HEK293 (cell line): ENCODE data around the gene CLASP1.

ENCODE experiments used
- CTCF ChIA-PET: fragments of 350-600 bp; formaldehyde crosslinking; extraction: SDS; loops from one replicate; lab custom pipeline; 2021; ENCODE audit warnings: antibody characterized with exemption; lab: Yijun Ruan, JAX
- POLR2A ChIA-PET: fragments of 300-600 bp; formaldehyde crosslinking; extraction: SDS; loops from one replicate; lab custom pipeline; 2020; ENCODE audit warnings: antibody characterized with exemption, inconsistent platforms; lab: Yijun Ruan, JAX
- H3K27ac ChIP-seq: fragments of 200-500 bp; sonication (Bioruptor generic); 2 replicates; pipeline ENCODE4 v1.5.1; 2014; ENCODE audit warnings: low read depth, low read length, control low read depth, inconsistent platforms; ENCODE audit errors: extremely low read depth
- H3K36me3 ChIP-seq, 2 experiments: fragments of 200-500 bp in 1 of 2; sonication (Bioruptor generic) in 1 of 2; 1 replicate in 1 of 2; 2 replicates in 1 of 2; pipeline ENCODE4 v1.5.1; 2014 to 2017; ENCODE audit warnings: inconsistent platforms in 2 of 2, low read length in 2 of 2; ENCODE audit not compliant: control insufficient read depth in 2 of 2, insufficient read depth in 1 of 2
- H3K4me1 ChIP-seq: fragments of 200-500 bp; sonication (Bioruptor generic); 2 replicates; pipeline ENCODE4 v1.5.1; 2014; ENCODE audit warnings: mild to moderate bottlenecking, low read length, inconsistent platforms; ENCODE audit not compliant: control insufficient read depth, insufficient read depth
- H3K4me3 ChIP-seq: 2 replicates; pipeline ENCODE4 v1.5.1; 2011; ENCODE audit warnings: low read depth, mild to moderate bottlenecking, control low read depth, low read length, moderate library complexity
- H3K9me3 ChIP-seq: fragments of 200-500 bp; sonication (Bioruptor generic); 2 replicates; pipeline ENCODE4 v1.5.1; 2014; ENCODE audit warnings: low read depth, low read length, inconsistent platforms; ENCODE audit not compliant: control insufficient read depth, insufficient read depth
- AEBP2 ChIP-seq: fragments of 450-650 bp; formaldehyde crosslinking; IDR thresholded peaks from 2 replicates; pipeline ENCODE4 v1.5.1; 2016; ENCODE audit warnings: missing biosample characterization, missing genetic modification characterization, borderline replicate concordance
- BCL11B ChIP-seq: fragments of 450-650 bp; formaldehyde crosslinking; IDR thresholded peaks from 2 replicates; pipeline ENCODE4 v1.5.1; 2016; ENCODE audit warnings: low read depth, missing biosample characterization, missing genetic modification characterization
- GLI2 ChIP-seq: fragments of 450-650 bp; formaldehyde crosslinking; IDR thresholded peaks from 2 replicates; pipeline ENCODE4; 2017; ENCODE audit warnings: missing biosample characterization, missing genetic modification characterization, low read depth, borderline replicate concordance
- MEIS1 ChIP-seq: sonication (generic); formaldehyde crosslinking; IDR thresholded peaks from 2 replicates; pipeline ENCODE4 v1.8.1; 2022; ENCODE audit warnings: missing genetic modification reagents, mild to moderate bottlenecking, borderline replicate concordance
- PATZ1 ChIP-seq: fragments of 450-650 bp; formaldehyde crosslinking; IDR thresholded peaks from 2 replicates; pipeline ENCODE4 v1.5.1; 2016; ENCODE audit warnings: missing biosample characterization, missing genetic modification characterization
- SCRT2 ChIP-seq: fragments of 450-650 bp; formaldehyde crosslinking; IDR thresholded peaks from 2 replicates; pipeline ENCODE4 v1.5.1; 2016; ENCODE audit warnings: missing biosample characterization, missing genetic modification characterization
- ZBTB17 ChIP-seq: fragments of 450-650 bp; formaldehyde crosslinking; IDR thresholded peaks from 2 replicates; pipeline ENCODE4 v1.5.1; 2016; ENCODE audit warnings: missing biosample characterization, missing genetic modification characterization
- ZFP3 ChIP-seq: fragments of 450-650 bp; formaldehyde crosslinking; IDR thresholded peaks from 2 replicates; pipeline ENCODE4 v1.5.1; 2016; ENCODE audit warnings: low read depth, missing biosample characterization, missing genetic modification characterization
- ZNF121 ChIP-seq: fragments of 450-650 bp; formaldehyde crosslinking; IDR thresholded peaks from 2 replicates; pipeline ENCODE4 v1.5.1; 2016; ENCODE audit warnings: missing biosample characterization, missing genetic modification characterization
- ZNF16 ChIP-seq: fragments of 450-650 bp; formaldehyde crosslinking; IDR thresholded peaks from 2 replicates; pipeline ENCODE4 v1.5.1; 2016; ENCODE audit warnings: low read depth, missing biosample characterization, missing genetic modification characterization
- ZNF335 ChIP-seq: fragments of 450-650 bp; formaldehyde crosslinking; conservative IDR thresholded peaks from 2 replicates; pipeline ENCODE4 v1.5.1; 2016; ENCODE audit warnings: missing biosample characterization, missing genetic modification characterization
- ZNF488 ChIP-seq: fragments of 450-650 bp; formaldehyde crosslinking; IDR thresholded peaks from 2 replicates; pipeline ENCODE4 v1.5.1; 2016; ENCODE audit warnings: missing biosample characterization, missing genetic modification characterization
- ZNF510 ChIP-seq: fragments of 450-650 bp; formaldehyde crosslinking; IDR thresholded peaks from 2 replicates; pipeline ENCODE4 v1.5.1; 2018; ENCODE audit warnings: mild to moderate bottlenecking, missing genetic modification characterization, missing biosample characterization; ENCODE audit not compliant: insufficient replicate concordance
- ZNF513 ChIP-seq: fragments of 450-650 bp; IDR thresholded peaks from 2 replicates; pipeline ENCODE4 v1.5.1; 2018; ENCODE audit warnings: missing biosample characterization, missing genetic modification characterization
- ZNF596 ChIP-seq: fragments of 450-650 bp; IDR thresholded peaks from 2 replicates; pipeline ENCODE4 v1.5.0; 2018; ENCODE audit warnings: missing biosample characterization, mild to moderate bottlenecking, missing genetic modification characterization, moderate library complexity
- ZNF621 ChIP-seq: fragments of 450-650 bp; formaldehyde crosslinking; IDR thresholded peaks from 2 replicates; pipeline ENCODE4 v1.5.1; 2017; ENCODE audit warnings: missing biosample characterization, missing genetic modification characterization
- ZNF664 ChIP-seq: fragments of 450-650 bp; formaldehyde crosslinking; IDR thresholded peaks from 2 replicates; pipeline ENCODE4 v1.5.1; 2016; ENCODE audit warnings: missing biosample characterization, missing genetic modification characterization
- ZNF776 ChIP-seq: fragments of 450-650 bp; formaldehyde crosslinking; IDR thresholded peaks from 2 replicates; pipeline ENCODE4 v1.5.0; 2017; ENCODE audit warnings: missing biosample characterization, missing genetic modification characterization, borderline replicate concordance
- ZNF837 ChIP-seq: fragments of 450-650 bp; formaldehyde crosslinking; IDR thresholded peaks from 2 replicates; pipeline ENCODE4 v1.5.1; 2016; ENCODE audit warnings: missing biosample characterization, missing genetic modification characterization

Gene CLASP1

GRCh38 chr2:121455446-121455845, 193.8 kb downstream of the CLASP1 start:
- H3K4me1 ChIP-seq, result no peaks in the 10 kb centered on the region
- H3K27ac ChIP-seq, result no peak overlapping the region
- peaks cover 10 to 66% of the 10 kb centered on the region in 2 experiments for H3K36me3 ChIP-seq
- POLR2A ChIA-PET, result no interaction called here
- no peaks in the 10 kb centered on the region for H3K9me3 ChIP-seq
- TF ChIP-seq ZNF837 (tag by site-specific recombination), result no peak
- no peak overlapping the region for H3K4me3 ChIP-seq
- CTCF ChIA-PET, result no interaction called here

- Histone ChIP-seq H3K27ac (no peak overlapping the region), H3K9me3 (no peaks in the 10 kb centered on the region), H3K4me1 (no peaks in the 10 kb centered on the region)
- CTCF ChIA-PET, result no interaction called here
- no peak for TF ChIP-seq ZNF664 (tag by site-specific recombination)
- TF ChIP-seq BCL11B, result no peak
- TF ChIP-seq ZNF513 (tag by site-specific recombination), result no peak
- TF ChIP-seq ZNF776 (tag by site-specific recombination), result no peak
- no peak for TF ChIP-seq ZNF510 (tag by site-specific recombination)
- TF ChIP-seq ZFP3, result no peak
- TF ChIP-seq ZNF121, result no peak
- TF ChIP-seq ZNF488 (tag by site-specific recombination), result no peak
- no peak for TF ChIP-seq GLI2 (tag by site-specific recombination)
- TF ChIP-seq ZNF621 (tag by site-specific recombination), result no peak
- no peak for TF ChIP-seq MEIS1
- no peak for TF ChIP-seq PATZ1 (tag by site-specific recombination)
- TF ChIP-seq ZBTB17 (tag by site-specific recombination), result no peak
- no peak for TF ChIP-seq SCRT2 (tag by site-specific recombination)
- no peak for TF ChIP-seq AEBP2 (tag by site-specific recombination)
- no peak for TF ChIP-seq ZNF335
- no peak for TF ChIP-seq ZNF596 (tag by site-specific recombination)
- TF ChIP-seq ZNF16 (tag by site-specific recombination), result no peak
- TF ChIP-seq, all 188 proteins: peak for 0
- H3K36me3 ChIP-seq, result peaks cover 15 to 70% of the 10 kb centered on the region in 2 experiments
- no peak overlapping the region for H3K4me3 ChIP-seq
- POLR2A ChIA-PET, result no interaction called here
Measured at GRCh38 chr2:121454549-121455090, 194.6 kb downstream of the CLASP1 start.
